GM12872 (cell line): ENCODE results near the gene CALML5.

Source experiments
- TF ChIP-seq, protein P1 (sequence below): IDR thresholded peaks from 3 replicates; pipeline ENCODE4 v1.5.1; 2011; ENCODE audit warnings: low read depth, mild to moderate bottlenecking, low read length, moderate library complexity; ENCODE audit not compliant: insufficient read depth

CALML5 gene

DNA sequence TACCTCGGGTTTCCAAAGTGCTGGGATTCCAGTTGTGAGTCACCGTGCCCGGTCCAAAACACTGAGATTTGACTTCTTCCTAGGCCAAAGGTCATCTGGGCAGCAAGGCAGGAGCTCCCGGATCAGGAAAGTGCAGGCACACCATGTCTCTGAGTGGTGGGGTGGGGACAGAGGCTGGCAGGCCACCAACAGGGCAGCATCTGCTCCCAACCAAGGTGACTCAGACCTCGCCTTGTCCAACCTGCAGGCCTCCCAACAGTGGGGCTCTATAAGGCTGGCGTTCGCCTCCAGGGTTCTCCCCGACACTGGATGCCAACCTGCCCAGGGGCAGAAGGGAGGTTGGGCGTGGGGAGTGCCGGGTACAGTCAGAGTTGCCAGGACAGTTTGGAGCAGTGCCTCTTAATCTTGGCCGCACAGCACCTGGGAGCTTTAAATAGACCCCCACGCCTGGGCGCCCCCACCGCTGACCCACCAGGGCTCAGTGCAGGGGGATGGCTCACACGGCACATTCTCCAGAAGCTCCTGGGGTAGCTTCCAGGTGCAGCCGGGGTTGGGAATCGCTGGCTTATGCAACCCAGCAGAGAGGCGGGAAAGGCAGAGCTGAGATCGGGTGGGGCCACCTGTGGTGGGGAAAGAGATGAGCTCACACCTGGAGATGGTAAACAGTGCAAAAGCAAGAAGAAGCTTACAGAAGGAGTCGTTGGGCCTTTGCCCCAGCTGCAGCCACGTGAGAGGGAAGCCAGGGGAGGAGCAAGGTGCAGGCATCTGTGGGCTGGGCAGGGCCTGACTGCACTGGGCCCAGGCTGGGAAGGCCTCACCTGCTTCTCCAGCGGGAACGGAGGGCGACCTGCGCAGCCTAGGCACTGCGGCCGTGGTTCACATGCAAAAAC, 10.9 kb downstream of the CALML5 start:
- TF ChIP-seq, protein P1, sequence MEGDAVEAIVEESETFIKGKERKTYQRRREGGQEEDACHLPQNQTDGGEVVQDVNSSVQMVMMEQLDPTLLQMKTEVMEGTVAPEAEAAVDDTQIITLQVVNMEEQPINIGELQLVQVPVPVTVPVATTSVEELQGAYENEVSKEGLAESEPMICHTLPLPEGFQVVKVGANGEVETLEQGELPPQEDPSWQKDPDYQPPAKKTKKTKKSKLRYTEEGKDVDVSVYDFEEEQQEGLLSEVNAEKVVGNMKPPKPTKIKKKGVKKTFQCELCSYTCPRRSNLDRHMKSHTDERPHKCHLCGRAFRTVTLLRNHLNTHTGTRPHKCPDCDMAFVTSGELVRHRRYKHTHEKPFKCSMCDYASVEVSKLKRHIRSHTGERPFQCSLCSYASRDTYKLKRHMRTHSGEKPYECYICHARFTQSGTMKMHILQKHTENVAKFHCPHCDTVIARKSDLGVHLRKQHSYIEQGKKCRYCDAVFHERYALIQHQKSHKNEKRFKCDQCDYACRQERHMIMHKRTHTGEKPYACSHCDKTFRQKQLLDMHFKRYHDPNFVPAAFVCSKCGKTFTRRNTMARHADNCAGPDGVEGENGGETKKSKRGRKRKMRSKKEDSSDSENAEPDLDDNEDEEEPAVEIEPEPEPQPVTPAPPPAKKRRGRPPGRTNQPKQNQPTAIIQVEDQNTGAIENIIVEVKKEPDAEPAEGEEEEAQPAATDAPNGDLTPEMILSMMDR, result no peak

DNA sequence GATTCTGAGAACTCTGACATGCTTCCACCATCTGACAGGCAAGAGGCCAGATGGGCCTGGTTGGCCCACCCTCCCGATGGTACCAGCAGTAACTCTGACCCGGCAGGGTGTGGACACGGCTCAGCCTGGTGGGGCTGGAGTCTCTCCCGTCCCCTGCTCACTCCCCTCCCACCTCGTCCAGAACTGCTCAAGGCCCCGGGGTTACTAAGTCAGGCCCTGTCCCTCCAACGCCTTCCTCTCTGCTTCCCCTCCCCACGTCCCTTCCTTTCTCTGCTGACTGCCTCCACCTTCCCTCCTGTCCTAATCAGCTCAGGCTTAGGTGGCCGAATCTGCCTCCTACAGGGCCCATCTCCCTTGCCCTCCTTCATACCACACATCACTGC, 12.5 kb downstream of the CALML5 start:
- TF ChIP-seq, protein P1, result no peak

DNA sequence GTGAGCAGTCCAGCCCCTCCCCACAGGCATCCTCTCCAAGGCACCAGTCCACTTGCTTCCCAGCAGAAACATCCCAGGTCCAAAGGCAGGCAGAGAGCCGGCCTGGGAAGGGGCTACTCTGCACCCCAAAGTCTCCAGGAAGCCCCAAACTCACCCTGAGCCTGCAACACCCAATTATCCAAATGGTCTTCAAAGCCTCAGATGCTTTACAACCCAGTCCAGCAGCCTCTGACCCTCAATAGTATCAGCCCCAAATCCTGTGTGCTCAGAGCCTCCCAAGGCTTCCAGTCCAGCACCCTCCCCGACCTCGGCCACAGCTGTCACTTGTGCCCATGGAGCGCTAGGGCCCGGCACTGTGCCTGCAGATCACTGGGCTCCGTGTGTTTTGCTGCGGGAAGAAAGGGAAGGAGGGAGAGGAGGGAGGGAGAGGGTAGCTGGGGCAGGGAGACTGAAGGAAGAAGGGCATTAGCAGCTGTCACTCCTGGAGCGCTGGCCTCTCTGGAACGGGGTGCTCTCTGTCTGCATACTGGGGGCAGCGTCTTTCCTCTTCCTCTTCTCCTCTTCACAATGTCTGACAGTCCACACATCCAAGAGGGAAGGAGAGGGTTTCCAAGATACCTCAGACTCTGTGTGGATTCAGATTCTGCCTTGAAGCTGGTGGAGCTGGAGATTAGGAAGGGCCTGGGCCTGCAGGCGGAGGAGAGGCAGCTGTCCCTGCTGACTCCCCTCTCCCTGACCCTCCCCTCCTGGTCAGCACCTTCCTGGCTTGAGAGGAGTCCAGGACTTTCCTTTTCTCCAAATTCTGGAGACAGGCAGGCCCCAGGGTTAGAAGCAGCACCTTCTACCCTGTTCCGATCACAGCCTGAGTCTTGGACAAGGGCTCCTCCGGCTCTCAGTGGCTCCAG, 13.2 kb downstream of the CALML5 start:
- TF ChIP-seq, protein P1, result no peak

DNA sequence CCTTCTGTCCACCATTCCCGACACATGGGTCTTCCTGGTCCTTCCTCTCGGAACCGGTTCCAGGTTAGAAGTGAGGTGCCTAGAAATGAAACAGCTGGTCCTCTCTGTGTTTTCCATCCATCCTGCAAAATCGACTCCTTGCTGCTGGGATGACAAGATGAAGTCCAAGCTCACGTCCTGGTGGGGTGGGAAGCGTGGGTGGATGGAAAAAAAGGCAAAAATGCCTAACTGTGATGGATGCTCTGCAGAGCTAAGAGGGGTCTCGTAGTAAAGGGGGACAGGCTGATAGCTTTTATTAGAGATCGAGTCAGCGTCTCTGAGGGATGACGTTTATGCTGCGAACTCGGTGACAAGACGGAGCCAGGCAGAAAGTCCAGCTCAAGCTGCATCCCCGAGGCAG, 14.1 kb downstream of the CALML5 start:
- TF ChIP-seq, protein P1, result no peak

DNA sequence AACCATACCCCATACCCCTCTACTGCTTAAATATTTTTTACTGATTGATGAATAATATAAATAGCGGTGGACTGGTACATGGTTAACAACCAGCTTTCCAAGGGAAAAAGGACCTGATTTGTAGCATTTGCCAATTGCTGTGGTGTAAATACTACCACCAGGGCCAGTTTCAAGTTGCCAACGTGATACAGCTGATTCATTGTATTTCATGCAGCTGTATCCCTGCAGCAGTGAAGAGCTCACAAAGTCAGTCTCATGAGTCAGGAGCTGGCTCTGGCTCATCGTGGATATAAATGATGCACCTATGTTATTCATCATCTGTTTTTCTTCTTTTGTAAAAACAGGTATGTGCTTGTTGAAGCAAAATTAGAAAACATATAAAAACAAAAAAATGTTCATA, 15.2 kb downstream of the CALML5 start:
- TF ChIP-seq, protein P1, result no peak

DNA sequence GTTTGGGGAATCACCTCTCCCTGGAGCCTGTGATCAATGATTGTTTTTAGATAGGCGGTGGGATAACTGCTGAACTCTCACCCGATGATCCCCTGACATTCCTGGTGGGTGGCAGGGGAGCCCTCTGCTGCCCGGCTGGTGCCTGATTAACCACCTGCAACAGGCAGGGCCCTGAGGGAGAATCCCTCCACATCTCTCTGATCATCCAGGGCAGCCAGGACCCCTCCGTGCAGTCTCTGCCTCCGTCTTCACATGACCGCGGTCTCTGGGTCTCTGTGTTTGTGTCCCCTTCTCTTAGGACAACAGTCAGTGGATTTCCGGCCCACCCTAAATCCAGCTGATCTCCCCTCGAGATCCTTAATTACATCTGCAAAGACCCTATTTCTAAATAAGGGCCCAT, 17.4 kb downstream of the CALML5 start:
- TF ChIP-seq, protein P1, result no peak

DNA sequence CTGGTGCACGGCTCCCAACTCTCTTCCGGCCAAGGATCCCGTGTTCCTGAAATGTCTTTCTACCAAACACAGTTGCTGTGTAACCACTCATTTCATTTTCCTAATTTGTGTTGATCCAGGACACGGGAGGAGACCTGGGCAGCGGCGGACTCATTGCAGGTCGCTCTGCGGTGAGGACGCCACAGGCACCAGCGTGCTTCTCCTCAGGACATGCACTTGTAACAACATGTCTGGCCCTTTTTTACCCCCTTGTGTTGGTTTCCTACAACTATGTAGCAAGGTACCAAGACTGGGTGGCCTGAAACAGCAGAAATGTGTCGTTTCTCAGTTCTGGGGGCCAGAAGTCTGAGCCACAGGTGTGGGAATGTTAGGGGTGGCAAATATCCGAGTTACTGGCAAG, 18.2 kb downstream of the CALML5 start:
- TF ChIP-seq, protein P1, result no peak
